ENCODE results near the gene TBC1D9.

TBC1D9 gene

DNA sequence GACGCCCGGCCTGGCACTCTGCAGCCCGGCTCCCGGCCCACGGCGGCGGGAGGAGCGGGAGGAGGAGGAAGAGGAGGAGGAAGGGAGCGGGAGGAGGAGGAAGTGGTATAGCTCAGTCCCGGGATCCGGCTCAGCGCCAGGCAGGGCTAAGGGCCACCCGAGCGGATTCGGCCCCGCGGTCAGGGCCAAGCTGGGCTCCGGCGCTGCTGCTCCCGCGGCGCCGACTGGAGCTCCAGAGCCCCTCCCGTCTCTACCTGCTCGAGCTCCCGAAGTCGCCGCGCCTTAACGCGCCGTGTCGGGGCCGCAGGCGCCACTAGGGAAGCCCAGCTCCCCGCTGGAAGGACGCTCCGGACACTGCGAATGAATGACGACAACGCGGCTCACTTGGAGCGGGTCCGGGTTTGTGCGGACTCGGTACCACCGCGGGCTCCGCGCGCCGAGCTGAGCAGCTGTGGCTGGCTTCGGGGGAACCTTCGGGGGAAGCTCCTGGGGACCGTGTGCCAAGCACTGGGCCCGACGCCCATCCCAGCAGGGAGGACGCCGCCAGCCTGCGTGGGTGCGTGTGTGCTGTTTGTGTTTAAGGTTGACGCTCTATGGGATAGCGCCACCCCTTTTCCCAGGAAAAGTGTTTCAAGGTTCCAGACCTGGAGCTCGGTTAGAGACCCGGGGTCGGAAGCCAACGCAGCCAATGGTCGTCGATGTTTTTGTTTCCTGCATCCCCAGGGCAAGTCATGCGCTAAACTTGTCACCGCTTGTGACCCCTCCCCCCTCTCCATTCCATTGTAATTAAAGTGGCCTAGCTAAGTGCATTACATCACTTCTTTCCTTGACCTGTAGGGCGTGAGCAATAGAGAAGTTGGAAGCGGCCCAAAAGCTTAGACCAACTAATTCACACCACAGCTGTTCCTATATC lies at the start of gene TBC1D9:
TSS of gene TBC1D9 (minus strand) at position 67 of the 913 bp plus-strand sequence. CDS start 340 bp downstream, outside the sequence.
- TF ChIP-seq, protein P1, sequence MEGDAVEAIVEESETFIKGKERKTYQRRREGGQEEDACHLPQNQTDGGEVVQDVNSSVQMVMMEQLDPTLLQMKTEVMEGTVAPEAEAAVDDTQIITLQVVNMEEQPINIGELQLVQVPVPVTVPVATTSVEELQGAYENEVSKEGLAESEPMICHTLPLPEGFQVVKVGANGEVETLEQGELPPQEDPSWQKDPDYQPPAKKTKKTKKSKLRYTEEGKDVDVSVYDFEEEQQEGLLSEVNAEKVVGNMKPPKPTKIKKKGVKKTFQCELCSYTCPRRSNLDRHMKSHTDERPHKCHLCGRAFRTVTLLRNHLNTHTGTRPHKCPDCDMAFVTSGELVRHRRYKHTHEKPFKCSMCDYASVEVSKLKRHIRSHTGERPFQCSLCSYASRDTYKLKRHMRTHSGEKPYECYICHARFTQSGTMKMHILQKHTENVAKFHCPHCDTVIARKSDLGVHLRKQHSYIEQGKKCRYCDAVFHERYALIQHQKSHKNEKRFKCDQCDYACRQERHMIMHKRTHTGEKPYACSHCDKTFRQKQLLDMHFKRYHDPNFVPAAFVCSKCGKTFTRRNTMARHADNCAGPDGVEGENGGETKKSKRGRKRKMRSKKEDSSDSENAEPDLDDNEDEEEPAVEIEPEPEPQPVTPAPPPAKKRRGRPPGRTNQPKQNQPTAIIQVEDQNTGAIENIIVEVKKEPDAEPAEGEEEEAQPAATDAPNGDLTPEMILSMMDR (IDR thresholded peaks at IDR 0.05; ENCODE audit: control insufficient read depth, insufficient read depth, low read depth, low read length, missing control alignments), result no peak

GRCh38 chr4:140805293-140805692 lies 49.1 kb upstream of the TBC1D9 start:
- no peak overlapping the region for H3K4me3 ChIP-seq (ENCODE audit: control insufficient read depth, low read depth, low read length)
- TF ChIP-seq, protein P1 (IDR thresholded peaks at IDR 0.05; ENCODE audit: control insufficient read depth, insufficient read depth, low read depth, low read length, missing control alignments), result no peak
- DNase-seq (ENCODE audit: low read depth), result no peak

More for the DNA sequence above, at the start of gene TBC1D9:
- peak within 1 kb of the TSS; percentile 75 for H3K4me3 ChIP-seq (ENCODE audit: control insufficient read depth, low read depth, low read length)
- peak; percentile 16 for DNase-seq (ENCODE audit: low read depth)

GRCh38 chr4:140802591-140802990 lies 46.4 kb upstream of the TBC1D9 start:
- no peak for DNase-seq (ENCODE audit: low read depth)
- no peak overlapping the region for H3K4me3 ChIP-seq (ENCODE audit: control insufficient read depth, low read depth, low read length)
- TF ChIP-seq, protein P1 (IDR thresholded peaks at IDR 0.05; ENCODE audit: control insufficient read depth, insufficient read depth, low read depth, low read length, missing control alignments), result no peak

- no peak overlapping the region for H3K4me3 ChIP-seq (ENCODE audit: control insufficient read depth, low read depth, low read length)
- TF ChIP-seq, protein P1 (IDR thresholded peaks at IDR 0.05; ENCODE audit: control insufficient read depth, insufficient read depth, low read depth, low read length, missing control alignments), result no peak
- no peak for DNase-seq (ENCODE audit: low read depth)
Measured at GRCh38 chr4:140800666-140801065, 44.5 kb upstream of the TBC1D9 start.

- H3K4me3 ChIP-seq (ENCODE audit: control insufficient read depth, low read depth, low read length), result no peak overlapping the region
- DNase-seq (ENCODE audit: low read depth), result no peak
- TF ChIP-seq, protein P1 (IDR thresholded peaks at IDR 0.05; ENCODE audit: control insufficient read depth, insufficient read depth, low read depth, low read length, missing control alignments), result no peak
Measured at GRCh38 chr4:140799686-140800225, 43.6 kb upstream of the TBC1D9 start.

- TF ChIP-seq, protein P1 (IDR thresholded peaks at IDR 0.05; ENCODE audit: control insufficient read depth, insufficient read depth, low read depth, low read length, missing control alignments), result no peak
- no peak overlapping the region for H3K4me3 ChIP-seq (ENCODE audit: control insufficient read depth, low read depth, low read length)
- DNase-seq (ENCODE audit: low read depth), result no peak
Measured at GRCh38 chr4:140793291-140793690, 37.1 kb upstream of the TBC1D9 start.

Data from AG09309 (cell line).